NCI-H2029 (cell line): Measurements from ENCODE around the gene ECHS1.
A peak's percentile ranks its signal among the peaks of the same experiment; 100 is the strongest.

Experiments used
- DNase-seq: peaks from one replicate; lab custom pipeline; 2025; lab: John Stamatoyannopoulos, UW

ECHS1 gene

GRCh38 chr10:133341983-133342382, 31.2 kb downstream of the ECHS1 start:
- DNase-seq, result no peak

DNA sequence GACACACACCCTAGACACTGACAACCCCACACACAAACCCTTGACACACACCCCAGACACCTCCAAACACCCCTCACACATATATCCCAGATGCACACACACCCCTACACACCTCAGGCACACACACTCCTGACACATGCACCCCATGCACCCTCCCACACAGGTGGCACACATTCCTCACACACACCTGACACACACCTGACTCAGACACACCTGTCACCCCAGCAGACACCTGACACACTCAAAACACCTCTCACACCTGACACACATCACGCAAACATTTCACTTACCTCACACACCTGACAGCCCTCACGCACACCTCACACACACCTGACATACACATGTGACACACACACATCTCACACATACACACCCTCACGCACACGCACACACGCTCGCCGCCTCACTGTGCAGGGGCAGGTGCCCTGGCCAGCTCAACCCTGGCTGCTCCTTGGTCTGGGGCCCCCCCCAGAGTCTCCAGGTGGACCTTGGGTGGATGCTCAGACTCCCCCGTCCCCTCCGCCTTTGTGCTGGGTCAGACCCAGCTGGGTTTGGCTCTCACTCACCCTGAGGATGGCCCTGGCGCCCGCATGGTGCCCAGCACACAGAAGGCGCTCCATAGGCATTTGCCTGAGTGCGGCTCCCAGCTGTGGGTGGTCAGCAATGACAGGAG, 33.3 kb downstream of the ECHS1 start:
- DNase-seq, result no peak

DNA sequence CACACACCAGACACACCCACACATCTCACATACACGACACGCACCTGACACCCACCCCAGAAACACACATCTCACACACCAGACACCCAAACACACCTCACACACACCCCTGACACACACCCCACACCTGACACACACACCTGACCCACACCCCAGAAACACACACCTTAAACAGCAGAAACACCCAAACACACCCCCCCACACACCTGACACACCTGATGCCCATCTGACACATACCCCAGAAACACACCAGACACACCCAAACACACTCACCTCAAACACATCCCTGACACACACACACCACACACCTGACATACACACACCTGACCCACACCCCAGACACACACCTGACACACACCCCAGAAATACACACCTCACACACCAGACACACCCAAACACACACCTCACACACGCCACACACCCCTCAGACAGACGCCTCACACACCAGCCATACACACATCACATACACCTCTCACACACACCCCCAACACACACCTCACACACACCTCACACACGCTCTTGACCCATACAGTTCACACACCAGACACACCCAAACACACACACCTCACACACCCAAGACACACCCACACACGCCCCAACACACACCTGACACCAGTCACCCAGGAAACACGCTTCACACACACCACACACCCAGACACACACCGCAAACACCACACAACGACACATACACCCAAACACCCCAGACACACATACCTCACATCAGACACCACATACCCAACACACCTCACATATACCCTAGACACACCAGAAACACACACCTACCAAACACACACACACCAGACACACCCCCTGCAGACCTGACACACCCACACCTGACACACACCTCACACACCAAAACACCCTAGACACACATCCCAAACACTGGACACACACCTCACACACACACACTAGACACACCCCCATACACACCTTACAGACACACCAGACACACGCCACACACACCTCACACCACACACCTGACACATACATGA, 34.8 kb downstream of the ECHS1 start:
- no peak for DNase-seq

DNA sequence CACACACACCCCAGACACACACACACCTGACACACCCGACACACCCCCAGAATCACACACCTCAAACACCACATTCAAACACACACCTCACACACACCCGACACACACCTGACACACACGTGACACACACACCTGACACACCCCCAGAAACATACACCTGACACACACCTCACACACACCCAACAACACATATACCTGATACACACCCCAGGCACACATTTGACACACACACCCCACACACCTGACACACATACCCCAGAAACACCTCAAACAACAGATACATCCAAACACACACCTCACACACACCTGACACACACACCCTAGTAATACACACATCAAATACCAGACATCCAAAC, 35.8 kb downstream of the ECHS1 start:
- no peak for DNase-seq

- no peak for DNase-seq
These were observed 36.4 kb downstream of the ECHS1 start, which contains the start of gene CALY for GRCh38 chr10:133336577-133337369. Gene CALY (minus strand): TSS chr10:133336896. CDS start chr10:133328989, 7,907 bp downstream.

GRCh38 chr10:133336118-133336576, 37.0 kb downstream of the ECHS1 start:
- no peak for DNase-seq

DNA sequence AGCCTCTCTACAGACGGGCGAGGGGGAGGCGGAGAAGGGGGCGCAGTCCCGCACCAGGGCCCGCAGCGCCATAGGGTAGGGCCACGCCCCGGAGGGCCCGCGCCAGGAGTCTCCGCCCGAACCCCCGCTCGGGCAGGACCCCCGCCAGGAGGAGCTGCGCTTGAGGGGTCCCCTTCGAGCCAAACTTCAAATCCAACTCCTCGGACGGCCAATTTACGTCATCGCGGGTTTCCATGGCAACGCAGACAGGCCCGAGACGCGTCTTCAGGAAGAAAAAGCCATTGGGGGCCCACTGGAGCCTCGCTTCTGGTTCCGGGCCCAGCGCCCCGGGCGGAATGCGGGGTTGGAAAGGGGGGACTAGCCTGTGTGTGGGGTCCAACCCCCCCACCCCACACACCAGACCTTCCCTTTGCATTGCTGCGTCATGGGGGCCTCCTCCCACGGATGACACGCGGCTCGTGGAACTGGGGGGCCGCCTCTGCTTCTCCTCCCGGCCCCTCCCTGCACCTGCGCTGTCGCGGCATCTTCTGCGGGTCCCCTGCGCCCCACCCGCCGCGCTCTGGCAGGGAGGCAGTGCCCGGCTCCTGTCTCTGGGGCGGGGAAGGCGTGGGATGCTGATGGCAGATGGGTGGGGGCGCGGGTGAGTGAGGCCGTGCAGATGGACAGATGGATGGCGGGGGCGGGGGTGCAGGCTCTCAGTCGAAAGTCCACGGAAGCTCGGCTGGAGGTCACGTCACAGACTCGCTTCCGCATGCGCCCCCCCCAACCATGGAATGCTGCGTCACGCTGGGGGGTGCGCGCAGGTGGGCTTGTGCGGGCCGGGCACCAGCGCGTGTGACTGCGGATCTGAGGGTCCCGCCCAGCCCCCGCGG, 37.7 kb downstream of the ECHS1 start:
- no peak for DNase-seq

GRCh38 chr10:133334503-133335245, 38.5 kb downstream of the ECHS1 start:
- DNase-seq, result no peak

- DNase-seq, result no peak
These were observed 40.0 kb downstream of the ECHS1 start for GRCh38 chr10:133332936-133333699.

- peak; percentile 60 for DNase-seq
These were observed 43.5 kb downstream of the ECHS1 start for GRCh38 chr10:133329491-133330202.

- DNase-seq, result no peak
These were observed 44.5 kb downstream of the ECHS1 start for GRCh38 chr10:133328358-133329343.

DNA sequence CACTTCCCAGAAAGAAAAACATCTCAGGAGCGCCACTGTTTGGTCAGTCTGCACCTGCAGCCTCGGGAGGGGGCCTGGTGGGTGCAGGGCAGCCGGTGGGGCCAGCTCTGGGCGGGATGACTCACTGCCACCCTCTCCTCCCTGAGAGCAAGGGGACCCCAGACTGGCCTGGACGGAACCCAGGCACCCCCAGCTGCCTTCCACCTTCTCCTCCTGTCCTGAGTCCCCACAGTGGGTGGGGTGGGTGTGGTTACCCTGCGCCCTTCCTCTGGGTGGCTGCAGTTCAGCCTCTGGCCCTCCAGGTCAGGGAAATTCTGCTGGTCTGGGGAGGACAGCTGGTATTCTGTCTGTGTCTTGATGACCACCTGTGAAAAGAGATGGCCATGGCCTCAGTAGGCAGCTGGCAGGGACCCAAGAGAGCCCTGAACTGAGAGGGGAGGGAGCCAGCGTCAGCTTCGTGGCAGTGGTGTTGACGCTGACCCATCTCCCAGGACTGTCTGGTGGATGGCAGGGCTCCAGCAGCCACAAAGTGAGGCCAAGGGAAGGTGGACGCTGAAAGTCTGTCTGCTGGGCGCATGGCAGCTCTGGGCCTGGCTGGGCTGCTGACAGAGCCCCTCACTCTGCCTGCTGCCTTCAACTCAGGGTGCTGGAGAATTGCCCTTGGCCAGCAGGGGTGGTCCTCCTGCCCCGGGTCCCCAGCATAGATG, 45.4 kb downstream of the ECHS1 start:
- no peak for DNase-seq

GRCh38 chr10:133326745-133327650, 46.2 kb downstream of the ECHS1 start:
- no peak for DNase-seq

DNA sequence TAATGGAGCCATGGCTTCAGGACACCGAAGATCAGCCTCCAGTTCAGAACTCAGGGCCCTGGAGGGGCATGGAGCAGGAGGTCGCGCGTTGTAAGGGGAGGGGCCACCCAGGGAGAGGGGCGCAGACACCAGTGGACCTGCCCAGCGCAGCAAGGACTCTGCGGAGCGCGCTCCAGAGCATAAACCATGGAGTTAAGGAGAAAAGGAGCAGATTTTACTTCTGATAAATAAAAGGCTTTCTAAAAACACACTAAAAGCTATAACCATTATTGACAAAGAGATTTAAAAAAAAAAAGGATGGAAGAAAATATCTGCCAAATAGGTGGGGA, 47.0 kb downstream of the ECHS1 start:
- no peak for DNase-seq

GRCh38 chr10:133325440-133326222, 47.5 kb downstream of the ECHS1 start:
- no peak for DNase-seq
